ENCODE results near the gene TFF3.

DNA sequence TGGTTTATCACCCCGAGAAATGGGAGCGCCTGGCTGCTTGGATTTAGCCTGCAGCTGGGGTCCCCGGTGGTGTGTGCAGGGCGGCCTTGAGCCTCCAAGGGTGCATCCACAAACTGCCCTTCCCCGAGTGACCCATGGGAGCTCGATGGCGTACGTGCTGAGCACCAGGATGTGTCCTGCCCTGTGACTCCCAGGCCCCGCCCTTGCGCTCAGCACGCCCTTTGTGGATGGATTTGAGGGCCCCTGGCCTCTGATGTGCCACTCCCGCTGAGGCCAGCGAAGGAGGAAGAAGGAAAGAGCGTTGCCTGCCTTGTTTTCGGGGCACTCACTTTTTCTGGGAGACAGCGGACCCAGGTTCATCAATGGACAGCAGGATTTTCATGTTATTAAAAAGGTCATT lies 1.7 kb upstream of the TFF3 start:
- TF ChIP-seq, protein P1, sequence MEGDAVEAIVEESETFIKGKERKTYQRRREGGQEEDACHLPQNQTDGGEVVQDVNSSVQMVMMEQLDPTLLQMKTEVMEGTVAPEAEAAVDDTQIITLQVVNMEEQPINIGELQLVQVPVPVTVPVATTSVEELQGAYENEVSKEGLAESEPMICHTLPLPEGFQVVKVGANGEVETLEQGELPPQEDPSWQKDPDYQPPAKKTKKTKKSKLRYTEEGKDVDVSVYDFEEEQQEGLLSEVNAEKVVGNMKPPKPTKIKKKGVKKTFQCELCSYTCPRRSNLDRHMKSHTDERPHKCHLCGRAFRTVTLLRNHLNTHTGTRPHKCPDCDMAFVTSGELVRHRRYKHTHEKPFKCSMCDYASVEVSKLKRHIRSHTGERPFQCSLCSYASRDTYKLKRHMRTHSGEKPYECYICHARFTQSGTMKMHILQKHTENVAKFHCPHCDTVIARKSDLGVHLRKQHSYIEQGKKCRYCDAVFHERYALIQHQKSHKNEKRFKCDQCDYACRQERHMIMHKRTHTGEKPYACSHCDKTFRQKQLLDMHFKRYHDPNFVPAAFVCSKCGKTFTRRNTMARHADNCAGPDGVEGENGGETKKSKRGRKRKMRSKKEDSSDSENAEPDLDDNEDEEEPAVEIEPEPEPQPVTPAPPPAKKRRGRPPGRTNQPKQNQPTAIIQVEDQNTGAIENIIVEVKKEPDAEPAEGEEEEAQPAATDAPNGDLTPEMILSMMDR (conservative IDR thresholded peaks at IDR 0.05; ENCODE audit: low read depth, low read length) = no peak
- TF ChIP-seq EZH2 (IDR thresholded peaks at IDR 0.05; ENCODE audit: borderline replicate concordance, low read depth, low read length, poor library complexity, severe bottlenecking) = no peak

Data from A673 (cell line).